ENCODE data around the gene PNLDC1.

PNLDC1 gene

DNA sequence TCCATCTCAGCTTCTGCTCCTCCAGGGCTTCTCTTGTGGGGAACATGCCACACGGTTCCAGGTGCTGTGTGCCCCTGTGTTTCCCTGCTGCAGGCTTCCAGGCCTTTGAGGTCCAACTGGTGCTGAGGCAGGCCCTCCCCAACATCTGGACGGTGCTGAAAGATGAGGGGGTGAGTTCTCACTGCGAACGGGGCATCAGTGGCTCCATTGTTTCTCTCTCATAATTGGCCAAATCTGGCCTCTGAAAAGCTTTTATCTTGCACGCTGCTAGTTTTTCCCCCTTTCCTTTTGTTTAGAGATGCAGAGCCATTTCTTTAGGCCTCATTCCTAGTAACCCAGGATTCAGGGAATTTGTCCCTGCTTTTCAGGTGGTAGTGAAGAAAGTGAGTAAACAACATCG lies 8.6 kb downstream of the PNLDC1 start:
- no peaks in the 10 kb centered on the region for H3K27me3 ChIP-seq (ENCODE audit: insufficient read depth, low read length, poor library complexity, severe bottlenecking)
- no peaks in the 10 kb centered on the region for H3F3A ChIP-seq (ENCODE audit: low read depth)
- H3K9me3 ChIP-seq (ENCODE audit: insufficient read depth, low read depth, low read length) = no peaks in the 10 kb centered on the region
- no peaks in the 10 kb centered on the region for H3K79me2 ChIP-seq (ENCODE audit: insufficient read depth, low read length)
- no peaks in the 10 kb centered on the region for H4K20me1 ChIP-seq (ENCODE audit: insufficient read depth, low read length, poor library complexity, severe bottlenecking)
- H3K9me2 ChIP-seq (replicated peaks; ENCODE audit: low read depth, low read length) = no peaks in the 10 kb centered on the region
- H2AFZ ChIP-seq (ENCODE audit: low read length) = no peak overlapping the region
- H3K9ac ChIP-seq (ENCODE audit: low read depth, low read length, poor library complexity, severe bottlenecking) = no peak overlapping the region
- no peak overlapping the region for H3K4me3 ChIP-seq (ENCODE audit: low read length, poor library complexity, severe bottlenecking)
- TF ChIP-seq, protein P1, sequence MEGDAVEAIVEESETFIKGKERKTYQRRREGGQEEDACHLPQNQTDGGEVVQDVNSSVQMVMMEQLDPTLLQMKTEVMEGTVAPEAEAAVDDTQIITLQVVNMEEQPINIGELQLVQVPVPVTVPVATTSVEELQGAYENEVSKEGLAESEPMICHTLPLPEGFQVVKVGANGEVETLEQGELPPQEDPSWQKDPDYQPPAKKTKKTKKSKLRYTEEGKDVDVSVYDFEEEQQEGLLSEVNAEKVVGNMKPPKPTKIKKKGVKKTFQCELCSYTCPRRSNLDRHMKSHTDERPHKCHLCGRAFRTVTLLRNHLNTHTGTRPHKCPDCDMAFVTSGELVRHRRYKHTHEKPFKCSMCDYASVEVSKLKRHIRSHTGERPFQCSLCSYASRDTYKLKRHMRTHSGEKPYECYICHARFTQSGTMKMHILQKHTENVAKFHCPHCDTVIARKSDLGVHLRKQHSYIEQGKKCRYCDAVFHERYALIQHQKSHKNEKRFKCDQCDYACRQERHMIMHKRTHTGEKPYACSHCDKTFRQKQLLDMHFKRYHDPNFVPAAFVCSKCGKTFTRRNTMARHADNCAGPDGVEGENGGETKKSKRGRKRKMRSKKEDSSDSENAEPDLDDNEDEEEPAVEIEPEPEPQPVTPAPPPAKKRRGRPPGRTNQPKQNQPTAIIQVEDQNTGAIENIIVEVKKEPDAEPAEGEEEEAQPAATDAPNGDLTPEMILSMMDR (conservative IDR thresholded peaks at IDR 0.05; ENCODE audit: low read length) = no peak
- no peak for TF ChIP-seq EZH2phosphoT487 (IDR thresholded peaks at IDR 0.05; ENCODE audit: borderline replicate concordance)
- H3K4me1 ChIP-seq (ENCODE audit: insufficient read depth, low read length, poor library complexity, severe bottlenecking) = no peaks in the 10 kb centered on the region
- no peak overlapping the region for H3K4me2 ChIP-seq (ENCODE audit: low read depth, low read length, poor library complexity, severe bottlenecking)
- H3K36me3 ChIP-seq (ENCODE audit: insufficient read depth, low read length) = no peaks in the 10 kb centered on the region

DNA sequence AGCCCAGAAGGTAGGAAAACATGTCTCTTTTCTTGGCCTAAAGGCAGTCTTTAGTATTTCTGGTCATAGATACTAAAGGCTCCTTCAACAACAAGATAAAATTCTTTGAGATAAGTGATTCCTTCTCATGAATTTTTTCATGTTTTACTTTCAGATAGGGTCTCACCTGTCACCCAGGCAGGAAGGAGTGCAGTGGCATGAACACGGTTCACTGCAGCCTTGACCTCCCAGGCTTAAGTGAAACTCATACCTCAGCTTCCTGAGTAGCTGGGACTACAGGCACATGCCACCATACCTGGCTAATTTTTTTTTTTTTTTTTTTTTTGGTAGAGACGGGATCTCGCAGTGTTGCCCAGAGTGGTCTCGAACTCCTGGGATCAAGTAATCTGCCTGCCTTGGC lies 9.1 kb downstream of the PNLDC1 start:
- Histone ChIP-seq H3K9me3 (ENCODE audit: insufficient read depth, low read depth, low read length) (no peaks in the 10 kb centered on the region), H3K4me3 (ENCODE audit: low read length, poor library complexity, severe bottlenecking) (no peak overlapping the region), H3K4me2 (ENCODE audit: low read depth, low read length, poor library complexity, severe bottlenecking) (no peak overlapping the region), H3K36me3 (ENCODE audit: insufficient read depth, low read length) (no peaks in the 10 kb centered on the region), H3K79me2 (ENCODE audit: insufficient read depth, low read length) (no peaks in the 10 kb centered on the region), H4K20me1 (ENCODE audit: insufficient read depth, low read length, poor library complexity, severe bottlenecking) (no peaks in the 10 kb centered on the region), H2AFZ (ENCODE audit: low read length) (no peak overlapping the region), H3F3A (ENCODE audit: low read depth) (no peaks in the 10 kb centered on the region), H3K27me3 (ENCODE audit: insufficient read depth, low read length, poor library complexity, severe bottlenecking) (no peaks in the 10 kb centered on the region), H3K9me2 (replicated peaks; ENCODE audit: low read depth, low read length) (no peaks in the 10 kb centered on the region), H3K4me1 (ENCODE audit: insufficient read depth, low read length, poor library complexity, severe bottlenecking) (no peaks in the 10 kb centered on the region), H3K9ac (ENCODE audit: low read depth, low read length, poor library complexity, severe bottlenecking) (no peak overlapping the region)
- TF ChIP-seq, protein P1 (conservative IDR thresholded peaks at IDR 0.05; ENCODE audit: low read length) = no peak
- no peak for TF ChIP-seq EZH2phosphoT487 (IDR thresholded peaks at IDR 0.05; ENCODE audit: borderline replicate concordance)

- Histone ChIP-seq H4K20me1 (ENCODE audit: insufficient read depth, low read length, poor library complexity, severe bottlenecking) (no peaks in the 10 kb centered on the region), H3K4me2 (ENCODE audit: low read depth, low read length, poor library complexity, severe bottlenecking) (no peak overlapping the region), H3K9me2 (replicated peaks; ENCODE audit: low read depth, low read length) (no peaks in the 10 kb centered on the region), H3K36me3 (ENCODE audit: insufficient read depth, low read length) (no peaks in the 10 kb centered on the region), H3K9me3 (ENCODE audit: insufficient read depth, low read depth, low read length) (no peaks in the 10 kb centered on the region), H3K27me3 (ENCODE audit: insufficient read depth, low read length, poor library complexity, severe bottlenecking) (no peaks in the 10 kb centered on the region), H3K4me1 (ENCODE audit: insufficient read depth, low read length, poor library complexity, severe bottlenecking) (peaks cover 5% of the 10 kb centered on the region), H3K9ac (ENCODE audit: low read depth, low read length, poor library complexity, severe bottlenecking) (no peak overlapping the region), H3K4me3 (ENCODE audit: low read length, poor library complexity, severe bottlenecking) (no peak overlapping the region), H3F3A (ENCODE audit: low read depth) (no peaks in the 10 kb centered on the region), H2AFZ (ENCODE audit: low read length) (no peak overlapping the region), H3K79me2 (ENCODE audit: insufficient read depth, low read length) (no peaks in the 10 kb centered on the region)
- TF ChIP-seq, protein P1 (conservative IDR thresholded peaks at IDR 0.05; ENCODE audit: low read length) = no peak
- no peak for TF ChIP-seq EZH2phosphoT487 (IDR thresholded peaks at IDR 0.05; ENCODE audit: borderline replicate concordance)
Measured at GRCh38 chr6:159813781-159814180, 13.7 kb downstream of the PNLDC1 start.

All from Loucy (cell line).